ENCODE data around the gene CLTA. TPM values are rescaled to one million over a fixed set of nuclear protein-coding genes. Genes with fewer than 3 reads are reported as not detected.

CLTA gene
- 499 and 646 TPM in 2 replicates for total RNA-seq (2014; rRNA removed; shearing (Covaris generic))

GRCh38 chr9:36190388-36191289, at the start of gene CLTA:
TSS of gene CLTA (plus strand) at chr9:36190921. CDS start at chr9:36191057, 136 bp downstream.
- DNase-seq (ENCODE audit: low spot score), result peak; percentile 99

GRCh38 chr9:36141288-36141687, 49.4 kb upstream of the CLTA start:
- DNase-seq (ENCODE audit: low spot score), result peak; percentile 21

- DNase-seq (ENCODE audit: low spot score), result no peak
Observed at GRCh38 chr9:36141761-36142160, 49.0 kb upstream of the CLTA start.

DNA sequence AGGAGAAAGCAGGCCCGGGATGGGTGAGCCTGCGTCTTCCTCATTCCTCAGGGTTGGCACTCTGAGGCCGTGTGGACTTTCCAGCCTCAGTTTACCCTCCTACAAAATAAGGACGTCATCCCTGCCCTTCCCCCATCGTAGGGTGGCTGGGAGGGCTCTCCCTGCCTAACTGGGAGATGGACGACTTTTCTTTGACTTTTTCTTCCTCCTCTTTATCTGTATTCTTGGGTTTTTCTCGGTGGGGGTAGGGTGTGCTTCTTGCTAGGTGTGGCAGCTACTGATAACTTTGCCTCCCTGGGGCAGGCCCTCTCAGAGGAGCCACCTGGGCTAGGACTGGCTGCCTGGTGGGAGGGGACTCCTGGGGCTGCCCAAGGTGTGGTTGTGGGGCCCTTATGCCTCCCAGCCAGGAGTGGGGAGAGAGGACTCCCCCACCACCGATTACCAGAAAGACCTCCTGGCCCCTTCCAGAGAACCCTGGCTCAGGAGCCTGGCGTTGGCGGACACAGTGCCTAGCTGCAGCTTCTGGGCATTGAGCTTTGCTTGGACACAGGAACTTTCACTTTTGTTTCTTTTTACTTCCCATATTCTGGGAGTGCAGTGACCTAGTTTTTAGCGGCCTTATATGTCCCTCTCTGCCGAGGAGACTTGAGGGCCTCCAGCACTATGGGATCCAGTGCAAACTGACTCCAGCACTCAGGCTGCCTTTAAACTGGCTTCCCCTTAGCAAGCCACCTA, 48.0 kb upstream of the CLTA start:
- DNase-seq (ENCODE audit: low spot score), result no peak

DNA sequence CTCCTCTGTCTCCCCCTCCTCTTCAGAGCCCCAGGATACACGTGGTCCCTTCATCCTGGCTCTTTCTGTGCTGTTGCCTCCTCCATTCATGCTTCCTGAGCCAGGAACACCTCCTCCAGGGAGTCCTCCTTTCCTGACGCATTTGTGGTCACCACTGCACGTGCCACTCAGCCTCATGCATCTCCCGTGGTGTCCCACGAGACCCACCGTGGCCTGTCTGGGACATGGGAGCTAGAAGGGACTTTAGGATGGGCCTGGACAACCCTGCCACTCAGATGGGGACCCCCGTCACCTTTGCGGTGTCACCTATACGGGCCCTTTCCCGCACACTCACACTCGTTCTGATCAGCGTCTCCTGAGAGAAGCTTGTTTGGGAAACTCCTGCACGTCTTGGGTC, 47.5 kb upstream of the CLTA start:
- no peak for DNase-seq (ENCODE audit: low spot score)

GRCh38 chr9:36144309-36145232, 46.1 kb upstream of the CLTA start:
- no peak for DNase-seq (ENCODE audit: low spot score)

GRCh38 chr9:36145970-36146369, 44.8 kb upstream of the CLTA start:
- DNase-seq (ENCODE audit: low spot score), result no peak

- no peak for DNase-seq (ENCODE audit: low spot score)
Observed at GRCh38 chr9:36146651-36147050, 44.1 kb upstream of the CLTA start.

DNA sequence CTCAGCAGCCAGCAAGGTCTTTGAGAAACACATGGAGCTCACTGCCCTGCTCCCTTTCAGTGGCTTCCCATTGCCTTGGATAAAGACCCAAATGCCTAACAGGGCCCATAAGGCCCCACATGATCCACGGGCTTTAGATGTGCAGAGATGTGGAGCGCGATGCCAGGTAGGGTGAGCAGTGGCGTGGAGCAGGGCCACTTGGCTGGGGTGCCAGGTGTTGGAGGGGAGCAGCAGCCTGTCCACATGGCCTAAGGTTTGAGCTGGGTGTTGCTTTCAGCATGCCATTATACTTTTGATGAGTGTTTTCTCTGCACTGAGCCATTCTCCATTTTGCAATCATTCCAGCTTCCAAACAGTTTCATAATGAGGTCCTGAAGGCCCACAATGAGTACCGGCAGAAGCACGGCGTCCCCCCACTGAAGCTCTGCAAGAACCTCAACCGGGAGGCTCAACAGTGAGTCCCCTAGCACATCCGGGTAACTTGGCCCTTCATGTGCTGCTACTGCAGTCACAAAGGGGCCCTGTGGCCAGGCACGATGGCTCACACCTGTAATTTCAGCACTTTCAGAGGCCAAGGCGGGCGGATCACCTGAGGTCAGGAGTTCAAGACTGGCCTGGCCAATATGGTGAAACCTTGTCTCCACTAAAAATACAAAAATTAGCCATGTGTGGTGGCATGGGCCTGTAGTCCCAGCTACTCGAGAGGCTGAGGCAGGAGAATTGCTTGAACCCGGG, 43.1 kb upstream of the CLTA start:
- no peak for DNase-seq (ENCODE audit: low spot score)

- peak; percentile 97 for DNase-seq (ENCODE audit: low spot score)
Observed at GRCh38 chr9:36148311-36149051, 42.2 kb upstream of the CLTA start.

- DNase-seq (ENCODE audit: low spot score), result peak; percentile 77
Observed at GRCh38 chr9:36149197-36149596, 41.5 kb upstream of the CLTA start.

- no peak for DNase-seq (ENCODE audit: low spot score)
Observed at GRCh38 chr9:36150574-36151315, 40.0 kb upstream of the CLTA start.

- peak; percentile 86 for DNase-seq (ENCODE audit: low spot score)
Observed at GRCh38 chr9:36151316-36152210, 39.2 kb upstream of the CLTA start.

- no peak for DNase-seq (ENCODE audit: low spot score)
Observed at GRCh38 chr9:36152741-36153438, 37.8 kb upstream of the CLTA start.

DNA sequence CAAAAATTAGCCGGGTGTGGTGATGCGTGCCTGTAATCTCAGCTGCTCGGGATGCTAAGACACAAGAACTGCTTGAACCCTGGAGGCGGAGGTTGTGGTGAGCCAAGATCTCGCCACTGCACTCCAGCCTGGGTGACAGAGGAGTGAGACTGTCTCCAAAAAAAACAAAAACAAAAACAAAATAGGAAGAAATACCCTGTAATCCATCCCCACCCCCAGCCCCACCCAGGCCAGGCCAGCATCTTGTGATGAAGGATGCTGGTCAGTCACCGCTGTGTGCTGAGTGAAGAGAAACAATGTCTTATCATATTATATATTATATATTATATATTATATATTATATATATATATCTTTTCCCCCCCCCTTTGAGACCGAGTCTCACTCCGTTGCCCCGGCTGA, 37.0 kb upstream of the CLTA start:
- no peak for DNase-seq (ENCODE audit: low spot score)

- peak; percentile 46 for DNase-seq (ENCODE audit: low spot score)
Observed at GRCh38 chr9:36154331-36154952, 36.3 kb upstream of the CLTA start.

GRCh38 chr9:36156116-36156515, 34.6 kb upstream of the CLTA start:
- no peak for DNase-seq (ENCODE audit: low spot score)

Measured in A172 (cell line).